IMR-90 (cell line): ENCODE measurements around the gene STAT5B. TPM values are rescaled to one million over a fixed set of nuclear protein-coding genes. Genes with fewer than 3 reads are reported as not detected.

ENCODE experiments used
- ATAC-seq: fragments of 200-7000 bp; cut with Tn5 transposase; 2 replicates; pipeline ENCODE4 v1.9.1; 2020; ENCODE audit warnings: low read depth, mild to moderate bottlenecking, moderate library complexity
- BruUV-seq: library from RNA; stranded (reverse); fragments of 400-500 nt; replicated peaks from 2 replicates; lab custom pipeline; 2021; lab: Mats Ljungman, UMichigan
- CTCF ChIA-PET: fragments of 300-600 bp; formaldehyde crosslinking; extraction: SDS; loops from one replicate; lab custom pipeline; 2021; ENCODE audit warnings: antibody characterized with exemption; lab: Yijun Ruan, JAX
- POLR2A ChIA-PET: fragments of 300-600 bp; sonication (Branson Sonifier 250); formaldehyde crosslinking; loops from one replicate; lab custom pipeline; 2022; ENCODE audit warnings: antibody characterized with exemption; ENCODE audit not compliant: unreplicated experiment; lab: Charles Lee
- DNase-seq: peaks from one replicate; pipeline ENCODE4 v3.0.0; 2013
- H2AFZ ChIP-seq: replicated peaks from 2 replicates; pipeline ENCODE3; 2013; ENCODE audit warnings: low read length, mild to moderate bottlenecking; ENCODE audit not compliant: poor library complexity
- H2AK5ac ChIP-seq: 2 replicates; pipeline ENCODE4 v1.6.1; 2013; ENCODE audit warnings: low read depth, low read length, inconsistent platforms
- H2AK9ac ChIP-seq: replicated peaks from 2 replicates; pipeline ENCODE3; 2013; ENCODE audit warnings: mild to moderate bottlenecking, low read depth, low read length, moderate library complexity; ENCODE audit not compliant: poor library complexity
- H2BK120ac ChIP-seq: 2 replicates; pipeline ENCODE4 v1.6.1; 2013; ENCODE audit warnings: low read depth, low read length, inconsistent platforms
- H2BK15ac ChIP-seq: 3 replicates; pipeline ENCODE4 v1.6.1; 2013; ENCODE audit warnings: low read depth, low read length, inconsistent platforms
- H2BK20ac ChIP-seq: 2 replicates; pipeline ENCODE4 v1.6.1; 2013; ENCODE audit warnings: low read depth, mild to moderate bottlenecking, inconsistent platforms, low read length, moderate library complexity
- H2BK5ac ChIP-seq: 2 replicates; pipeline ENCODE4 v1.6.1; 2013; ENCODE audit warnings: mild to moderate bottlenecking, low read depth, low read length, inconsistent platforms; ENCODE audit not compliant: poor library complexity, severe bottlenecking
- H3K14ac ChIP-seq: replicated peaks from 2 replicates; pipeline ENCODE4 v1.6.1; 2013; ENCODE audit warnings: low read depth, low read length, inconsistent platforms
- H3K18ac ChIP-seq: 2 replicates; pipeline ENCODE4 v1.6.1; 2013; ENCODE audit warnings: low read depth, low read length, control low read depth
- H3K23ac ChIP-seq: 2 replicates; pipeline ENCODE4 v1.6.1; 2013; ENCODE audit warnings: low read depth, low read length, inconsistent platforms
- H3K27ac ChIP-seq: 2 replicates; pipeline ENCODE4 v1.5.1; 2013; ENCODE audit warnings: mild to moderate bottlenecking, control low read depth, low read length; ENCODE audit not compliant: insufficient read depth
- H3K27me3 ChIP-seq: 2 replicates; pipeline ENCODE4 v1.6.1; 2013; ENCODE audit warnings: low read length; ENCODE audit not compliant: control insufficient read depth, insufficient read depth
- H3K36me3 ChIP-seq: 2 replicates; pipeline ENCODE4 v1.6.1; 2013; ENCODE audit warnings: low read length, mixed read lengths; ENCODE audit not compliant: control insufficient read depth, insufficient read depth
- H3K4ac ChIP-seq: 2 replicates; pipeline ENCODE4 v1.6.1; 2013; ENCODE audit warnings: low read depth, low read length, inconsistent platforms
- H3K4me1 ChIP-seq: 2 replicates; pipeline ENCODE4 v1.6.1; 2013; ENCODE audit warnings: low read length, mixed read lengths; ENCODE audit not compliant: control insufficient read depth, insufficient read depth
- H3K4me2 ChIP-seq: 2 replicates; pipeline ENCODE4 v1.6.1; 2013; ENCODE audit warnings: low read depth, mild to moderate bottlenecking, control low read depth, low read length, moderate library complexity
- H3K4me3 ChIP-seq: 2 replicates; pipeline ENCODE4 v1.5.1; 2013; ENCODE audit warnings: low read depth, mild to moderate bottlenecking, control low read depth, low read length, moderate library complexity; ENCODE audit not compliant: insufficient read depth
- H3K56ac ChIP-seq: 2 replicates; pipeline ENCODE4 v1.6.1; 2013; ENCODE audit warnings: low read length, inconsistent platforms; ENCODE audit not compliant: insufficient read depth; ENCODE audit errors: extremely low read depth
- H3K79me1 ChIP-seq, 2 experiments: 2 replicates each; pipeline ENCODE4 v1.6.1; 2013; ENCODE audit warnings: low read length in 2 of 2, inconsistent platforms in 1 of 2, low read depth in 1 of 2
- H3K9ac ChIP-seq: 2 replicates; pipeline ENCODE4 v1.6.1; 2013; ENCODE audit warnings: low read depth, low read length, control low read depth
- H3K9me1 ChIP-seq: 2 replicates; pipeline ENCODE4 v1.6.1; 2013; ENCODE audit warnings: low read length, inconsistent platforms; ENCODE audit not compliant: insufficient read depth
- H3K9me3 ChIP-seq: 2 replicates; pipeline ENCODE4 v1.6.1; 2013; ENCODE audit warnings: low read length; ENCODE audit not compliant: control insufficient read depth, insufficient read depth
- H4K20me1 ChIP-seq: 2 replicates; pipeline ENCODE4 v1.6.1; 2013; ENCODE audit warnings: low read length, inconsistent platforms; ENCODE audit not compliant: insufficient read depth
- H4K5ac ChIP-seq: 2 replicates; pipeline ENCODE4 v1.6.1; 2013; ENCODE audit warnings: mild to moderate bottlenecking, low read depth, low read length, control low read depth
- H4K8ac ChIP-seq, 2 experiments: 2 replicates each; pipeline ENCODE4 v1.6.1; 2013; ENCODE audit warnings: low read depth in 2 of 2, low read length in 2 of 2, control low read depth in 1 of 2, inconsistent platforms in 1 of 2
- H4K91ac ChIP-seq: 2 replicates; pipeline ENCODE4 v1.6.1; 2013; ENCODE audit warnings: low read depth, low read length, inconsistent platforms; ENCODE audit not compliant: insufficient read depth
- BHLHE40 ChIP-seq: fragments of 150-350 bp; IDR thresholded peaks from 2 replicates; pipeline ENCODE4 v1.6.1; 2016; ENCODE audit warnings: mild to moderate bottlenecking, low read depth, low read length
- CEBPB ChIP-seq: IDR thresholded peaks from 2 replicates; pipeline ENCODE4 v1.6.1; 2012; ENCODE audit warnings: low read depth, low read length, improper control_type of control experiment
- CHD1 ChIP-seq: IDR thresholded peaks from 2 replicates; pipeline ENCODE4 v1.6.1; 2012; ENCODE audit warnings: low read depth, low read length, improper control_type of control experiment
- CTCF ChIP-seq: conservative IDR thresholded peaks from 2 replicates; pipeline ENCODE4 v1.5.1; 2012; ENCODE audit warnings: mild to moderate bottlenecking, low read depth, low read length, improper control_type of control experiment
- ELK1 ChIP-seq: fragments of 150-350 bp; IDR thresholded peaks from 2 replicates; pipeline ENCODE4 v1.6.1; 2016; ENCODE audit warnings: low read depth, mild to moderate bottlenecking, low read length, moderate library complexity, borderline replicate concordance
- MAFK ChIP-seq: IDR thresholded peaks from 2 replicates; pipeline ENCODE4 v1.6.1; 2012; ENCODE audit warnings: low read depth, low read length, improper control_type of control experiment
- MAZ ChIP-seq: IDR thresholded peaks from 2 replicates; pipeline ENCODE4 v1.6.1; 2012; ENCODE audit warnings: low read depth, mild to moderate bottlenecking, low read length, improper control_type of control experiment, moderate library complexity, borderline replicate concordance
- NFE2L2 ChIP-seq: fragments of 150-350 bp; IDR thresholded peaks from 2 replicates; pipeline ENCODE4 v1.6.1; 2016; ENCODE audit warnings: low read depth, mild to moderate bottlenecking, low read length
- POLR2A ChIP-seq: IDR thresholded peaks from 2 replicates; pipeline ENCODE4 v1.6.1; 2012; ENCODE audit warnings: mild to moderate bottlenecking, low read depth, low read length
- RAD21 ChIP-seq: IDR thresholded peaks from 2 replicates; pipeline ENCODE4 v1.6.1; 2012; ENCODE audit warnings: low read length, improper control_type of control experiment
- RFX5 ChIP-seq: IDR thresholded peaks from 2 replicates; pipeline ENCODE4 v1.8.0; 2012; ENCODE audit warnings: low read depth, mild to moderate bottlenecking, low read length, moderate library complexity
- SMC3 ChIP-seq: fragments of 150-350 bp; IDR thresholded peaks from 2 replicates; pipeline ENCODE4 v1.6.1; 2016; ENCODE audit warnings: low read depth, mild to moderate bottlenecking, antibody characterized with exemption, low read length, moderate library complexity
- USF2 ChIP-seq: fragments of 150-350 bp; IDR thresholded peaks from 2 replicates; pipeline ENCODE4 v1.6.1; 2017; ENCODE audit warnings: mild to moderate bottlenecking, antibody characterized with exemption, low read length, low read depth
- WGBS, 2 experiments: methylation state at CpG; one replicate each; pipeline versions ENCODE4 v1.1.5 to v1.1.7; 2013; ENCODE audit warnings: missing lambda C conversion rate in 2 of 2; ENCODE audit not compliant: insufficient read length in 1 of 2; ENCODE audit errors: extremely low coverage in 2 of 2; 5-methylcytosine and 5-hydroxymethylcytosine counted together
- dilution Hi-C: fragments of 300-500 bp; cut with HindIII; formaldehyde crosslinking; loops from one replicate; pipeline ENCODE4 v1.14.3; 2018; ENCODE audit warnings: low sequenced_read_pairs; ENCODE audit not compliant: unreplicated experiment
- in situ Hi-C: fragments of 300-500 bp; cut with MboI; formaldehyde crosslinking; loops from 3 replicates; pipeline ENCODE4 v1.14.3; 2019; ENCODE audit warnings: low sequenced_read_pairs, inconsistent platforms, mixed read lengths
- intact Hi-C: fragments of 100-400 bp; cut with micrococcal nuclease; formaldehyde crosslinking; loops from 2 replicates; pipeline ENCODE4 v1.10.0; 2022
- polyA plus RNA-seq, 3 experiments: library from polyadenylated mRNA; depleted of rRNA; stranded (reverse); fragments of >200 nt; gene quantifications; 2 replicates each; pipeline ENCODE4 v1.2.3, GENCODE V29; 2012; ENCODE audit warnings: low replicate concordance in 1 of 3
- total RNA-seq: library from RNA; depleted of rRNA; stranded (reverse); fragments of >200 nt; gene quantifications from 2 replicates; pipeline ENCODE4 v1.2.3, GENCODE V29; 2012

The STAT5B gene
- total and polyA plus RNA-seq, 2 of the 4 experiments (the other 2 are of a cell fraction) = 24.4 to 29.6 TPM

- Histone ChIP-seq H3K4me3 (peak overlapping the region; percentile 77), H3K18ac (no peak overlapping the region; the same call in 1 of the 2 replicates), H2BK20ac (no peak overlapping the region), H3K9ac (peak overlapping the region; percentile 60), H4K8ac (peak overlapping the region; percentile 85 to 87; a peak in 3 of 4 replicates), H3K79me1 (peaks cover 4 to 39% of the 10 kb centered on the region in 2 experiments; a peak in 2 of 4 replicates), H3K56ac (peak overlapping the region; percentile 61), H2AK5ac (peak overlapping the region; percentile 53; the same call in 1 of the 2 replicates), H3K27me3 (no peaks in the 10 kb centered on the region), H4K5ac (peak overlapping the region; percentile 24), H3K4ac (peak overlapping the region; percentile 91), H3K9me1 (peaks cover 4% of the 10 kb centered on the region; the same call in 1 of the 2 replicates), H3K4me1 (peaks cover 3% of the 10 kb centered on the region), H2BK120ac (peak overlapping the region; percentile 75), H3K23ac (peak overlapping the region; percentile 69; the same call in 1 of the 2 replicates), H2AK9ac (peak overlapping the region; percentile 96), H3K4me2 (peak overlapping the region; percentile 71), H2BK5ac (peak overlapping the region; percentile 52), H3K9me3 (no peaks in the 10 kb centered on the region), H4K20me1 (peaks cover 19% of the 10 kb centered on the region), H2BK15ac (0 out of 3 replicates have a peak overlapping the region, but pooled peaks have one; percentile 59), H3K36me3 (no peaks in the 10 kb centered on the region), H2AFZ (peak overlapping the region; percentile 99), H3K27ac (peak overlapping the region; percentile 68), H3K14ac (peak overlapping the region; percentile 89; the same call in 1 of the 2 replicates), H4K91ac (peak overlapping the region; percentile 91)
- POLR2A ChIA-PET = interaction anchor here (0.6 kb wide), 1 partner anchor 48 kb away, joined by 4 read pairs; no protein-coding TSS in a partner anchor
- WGBS, 2 experiments = 1% methylated on average over 25 of the region's 44 CpGs; no CpG with 5 or more reads in 1 of the 2 experiments
- in situ Hi-C loops = no loop called here
- no TSS peak for BruUV-seq
- ATAC-seq = peak; percentile 35
- peak; percentile 88 for DNase-seq
- CTCF ChIA-PET = no interaction called here
- intact Hi-C loops = loop anchor here (5.0 kb wide), 1 partner anchor 54 kb away; no protein-coding TSS in a partner anchor
- dilution Hi-C loops = no loop called here
- 0 out of 2 replicates have a peak, but pooled peaks have one; percentile 15 for TF ChIP-seq POLR2A
- TF ChIP-seq CEBPB = no peak
- no peak for TF ChIP-seq NFE2L2
- no peak for TF ChIP-seq USF2
- TF ChIP-seq RAD21 = no peak
- TF ChIP-seq BHLHE40 = peak; percentile 83
- peak; percentile 57; the same call in 1 of the 2 replicates for TF ChIP-seq MAZ
- no peak for TF ChIP-seq CTCF
- TF ChIP-seq ELK1 = no peak
- no peak for TF ChIP-seq CHD1
- no peak for TF ChIP-seq RFX5
- TF ChIP-seq MAFK = no peak
- TF ChIP-seq SMC3 = no peak
Observed at GRCh38 chr17:42276609-42277341, 584 bp upstream of the STAT5B start.
